Astrocyte (in vitro differentiated cells and primary cell): ENCODE data around the gene STING1.

Experiments
- CTCF ChIP-seq: IDR thresholded peaks from 2 replicates; pipeline ENCODE4 v1.5.1; 2011; ENCODE audit warnings: low read depth, mild to moderate bottlenecking, inconsistent platforms, low read length, moderate library complexity; ENCODE audit not compliant: insufficient read depth
- EZH2 ChIP-seq: IDR thresholded peaks from 2 replicates; pipeline ENCODE4 v1.6.1; 2012; ENCODE audit warnings: mild to moderate bottlenecking, low read length, inconsistent platforms; ENCODE audit not compliant: insufficient read depth

- TF ChIP-seq CTCF (no peak), EZH2 (no peak)
Measured at GRCh38 chr5:139470821-139471300, 11.7 kb downstream of the STING1 start, which contains the start of gene SMIM33.
